Bronchial epithelial cell (primary cell): ENCODE data around the gene TH. TPM values are rescaled to one million over a fixed set of nuclear protein-coding genes. Genes with fewer than 3 reads are reported as not detected.
A peak's percentile ranks its signal among the peaks of the same experiment; 100 is the strongest.

Source experiments
- DNase-seq: peaks from one replicate; pipeline ENCODE4 v3.0.0-alpha.2; 2010; ENCODE audit warnings: low read depth
- FAIRE-seq: peaks from 2 replicates; lab custom pipeline; 2011; peaks lifted over from hg19 to GRCh38; lab: Jason Lieb, UNC
- H3K27me3 ChIP-seq: 2 replicates; pipeline ENCODE4 v1.5.1; 2011; ENCODE audit warnings: low read length; ENCODE audit not compliant: control insufficient read depth, insufficient read depth
- H3K36me3 ChIP-seq: 2 replicates; pipeline ENCODE4 v1.5.1; 2011; ENCODE audit warnings: low read length; ENCODE audit not compliant: control insufficient read depth, insufficient read depth
- H3K4me3 ChIP-seq: 2 replicates; pipeline ENCODE4 v1.5.1; 2011; ENCODE audit warnings: mild to moderate bottlenecking, low read depth, low read length, control low read depth
- CTCF ChIP-seq: IDR thresholded peaks from 2 replicates; pipeline ENCODE4 v1.5.1; 2011; ENCODE audit warnings: mild to moderate bottlenecking, moderate library complexity, low read length, control low read depth, inconsistent platforms; ENCODE audit not compliant: insufficient read depth, severe bottlenecking
- total RNA-seq: library from RNA; depleted of rRNA; stranded (reverse); fragments of >200 nt; gene quantifications from 2 replicates; pipeline ENCODE4 v1.2.1, GENCODE V29; 2014

The TH gene
- total RNA-seq, 1 donor from 2014 or later = under 0.01 TPM

- no peak for FAIRE-seq
- no peak for TF ChIP-seq CTCF
- no peak for DNase-seq
- Histone ChIP-seq H3K4me3 (no peak overlapping the region), H3K27me3 (peaks cover 11% of the 10 kb centered on the region), H3K36me3 (no peaks in the 10 kb centered on the region)
Observed at GRCh38 chr11:2209900-2210321, 38.3 kb upstream of the TH start.

DNA sequence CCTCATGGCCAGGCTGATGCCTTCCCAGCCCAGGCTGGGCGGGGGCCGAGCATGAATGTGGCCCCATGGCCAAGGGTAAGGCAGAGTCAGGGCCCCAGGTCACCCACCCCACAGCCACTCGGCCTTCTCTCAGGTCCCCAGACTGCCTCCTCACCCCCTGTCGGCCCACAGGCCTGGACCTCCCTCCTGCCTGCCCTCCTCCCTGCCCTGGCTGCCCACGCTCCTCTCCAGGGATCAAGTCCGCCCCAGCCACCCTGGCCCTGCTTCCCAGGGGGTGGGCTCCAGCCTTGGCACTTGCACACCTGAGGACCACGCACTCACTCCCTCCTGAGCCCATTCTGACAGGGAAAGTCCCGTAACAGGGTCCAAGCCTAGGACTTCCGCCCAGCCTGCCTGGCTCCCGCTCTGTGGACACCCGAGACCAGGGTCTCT is 37.8 kb upstream of the TH start:
- Histone ChIP-seq H3K27me3 (peaks cover 11% of the 10 kb centered on the region), H3K4me3 (no peak overlapping the region), H3K36me3 (no peaks in the 10 kb centered on the region)
- FAIRE-seq (no peak), DNase-seq (no peak)
- TF ChIP-seq CTCF = no peak

DNA sequence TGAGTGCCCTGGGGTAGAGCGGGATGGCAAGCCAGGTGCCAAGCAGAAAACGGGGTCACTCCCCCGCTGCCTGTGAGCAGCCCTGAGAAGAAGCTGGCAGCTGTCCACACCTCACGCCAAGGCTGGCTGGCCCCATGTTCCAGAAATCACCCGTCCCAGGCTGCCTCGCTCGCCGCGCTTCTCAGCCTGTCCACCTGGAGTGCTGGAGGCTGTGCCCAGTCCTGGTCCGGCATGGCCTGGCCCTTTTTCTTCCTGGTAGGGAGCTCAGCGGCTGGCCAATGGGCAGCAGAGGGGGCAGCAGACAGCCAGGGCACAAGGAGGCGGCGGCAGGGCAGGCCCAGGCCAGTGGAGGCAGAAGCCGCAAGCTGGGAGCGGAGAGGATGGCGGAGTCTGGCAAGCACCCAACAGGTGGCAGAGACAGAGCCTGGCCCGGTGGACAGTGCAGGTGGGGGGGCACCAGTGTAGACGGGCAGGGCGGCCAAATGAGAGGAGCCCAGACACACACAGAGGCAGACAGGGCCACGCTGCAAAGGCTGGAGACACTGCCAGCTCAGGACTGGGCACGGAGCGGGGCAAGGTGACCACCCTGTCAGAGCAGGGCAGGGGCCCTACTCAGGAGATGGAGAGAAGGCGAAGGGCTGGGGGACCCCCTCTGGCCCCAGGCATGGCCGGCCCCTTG is 37.2 kb upstream of the TH start:
- FAIRE-seq (no peak), DNase-seq (peak; percentile 7)
- H3K36me3 ChIP-seq = no peaks in the 10 kb centered on the region
- H3K27me3 ChIP-seq = peaks cover 11% of the 10 kb centered on the region
- H3K4me3 ChIP-seq = no peak overlapping the region
- TF ChIP-seq CTCF = peak; percentile 19

DNA sequence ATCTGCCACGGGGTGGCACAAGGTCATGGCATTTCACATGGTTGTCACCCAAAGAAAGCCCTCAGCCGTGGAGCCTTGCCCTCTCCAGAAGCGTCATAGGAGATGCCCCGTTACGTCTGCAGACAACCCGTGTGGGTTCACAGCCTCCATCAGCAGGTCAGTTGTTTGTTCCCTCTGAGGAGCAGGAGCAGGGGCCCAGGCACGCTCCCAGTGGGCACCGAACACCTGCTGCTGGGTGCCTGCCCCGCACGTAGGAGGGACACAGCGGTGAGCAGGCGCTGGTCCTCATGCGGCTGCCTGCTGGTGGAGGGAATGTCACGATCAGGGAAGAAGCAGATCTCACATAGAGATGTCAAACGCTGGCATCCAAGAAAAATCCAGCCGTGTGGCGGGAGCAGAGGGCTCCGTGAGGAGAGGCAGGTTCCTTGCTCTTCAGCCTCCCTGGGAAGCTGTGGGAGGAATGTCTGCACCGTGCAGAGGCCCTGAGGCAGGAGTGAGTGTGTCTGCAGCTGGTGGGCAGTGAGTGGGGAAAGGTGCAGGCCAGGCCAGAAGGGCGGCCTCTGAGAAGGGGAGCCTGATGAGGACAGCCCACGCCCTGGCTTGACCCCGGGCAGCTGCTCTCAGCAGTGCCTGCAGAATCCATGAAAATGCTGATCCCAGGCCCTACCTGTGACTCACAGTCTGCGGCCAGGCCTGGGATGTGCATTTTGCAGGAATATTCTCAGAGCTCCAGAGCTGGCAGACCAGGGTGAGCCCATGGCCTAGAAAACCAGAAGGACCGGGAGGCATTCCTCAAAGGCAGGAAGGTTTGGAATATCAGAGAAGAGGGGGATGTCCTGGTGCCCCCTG is 36.4 kb upstream of the TH start:
- FAIRE-seq = peak; percentile 60
- Histone ChIP-seq H3K4me3 (no peak overlapping the region), H3K27me3 (peaks cover 11% of the 10 kb centered on the region)

GRCh38 chr11:2207212-2207611 is 35.6 kb upstream of the TH start:
- FAIRE-seq = no peak
- peaks cover 10% of the 10 kb centered on the region for H3K27me3 ChIP-seq

More for the DNA sequence above, 36.4 kb upstream of the TH start:
- H3K36me3 ChIP-seq = no peaks in the 10 kb centered on the region
- DNase-seq = no peak
- TF ChIP-seq CTCF = no peak

More at GRCh38 chr11:2207212-2207611, 35.6 kb upstream of the TH start:
- no peaks in the 10 kb centered on the region for H3K36me3 ChIP-seq
- no peak for TF ChIP-seq CTCF
- H3K4me3 ChIP-seq = no peak overlapping the region
- DNase-seq = no peak
